NCI-H146 treated with DMSO at 0.1 percent for 48 hours (cell line): ENCODE data around the gene THEMIS2.

Experiments used
- DNase-seq: peaks from one replicate; lab custom pipeline; 2025; ENCODE audit not compliant: unreplicated experiment; lab: John Stamatoyannopoulos, UW

THEMIS2 gene

DNA sequence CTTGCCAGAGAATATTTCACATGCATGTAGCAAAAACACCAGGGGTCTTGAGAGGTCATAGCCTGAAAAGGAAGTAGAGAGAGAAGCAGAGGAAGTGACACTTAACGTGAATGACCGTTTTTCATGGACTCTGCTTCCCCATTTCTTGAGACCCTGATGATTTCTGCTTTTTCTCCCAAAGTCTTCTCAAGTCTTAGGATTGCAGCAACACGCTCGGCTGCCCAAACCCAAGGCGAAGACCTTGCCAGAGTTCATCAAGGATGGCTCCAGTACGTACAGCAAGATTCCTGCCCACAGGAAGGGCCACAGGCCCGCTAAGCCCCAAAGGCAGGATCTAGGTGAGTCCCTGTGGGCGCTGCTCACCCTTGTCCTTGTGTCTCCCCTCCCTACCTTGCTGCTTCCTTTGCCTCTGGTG is 12.8 kb downstream of the THEMIS2 start:
- DNase-seq: no peak

DNA sequence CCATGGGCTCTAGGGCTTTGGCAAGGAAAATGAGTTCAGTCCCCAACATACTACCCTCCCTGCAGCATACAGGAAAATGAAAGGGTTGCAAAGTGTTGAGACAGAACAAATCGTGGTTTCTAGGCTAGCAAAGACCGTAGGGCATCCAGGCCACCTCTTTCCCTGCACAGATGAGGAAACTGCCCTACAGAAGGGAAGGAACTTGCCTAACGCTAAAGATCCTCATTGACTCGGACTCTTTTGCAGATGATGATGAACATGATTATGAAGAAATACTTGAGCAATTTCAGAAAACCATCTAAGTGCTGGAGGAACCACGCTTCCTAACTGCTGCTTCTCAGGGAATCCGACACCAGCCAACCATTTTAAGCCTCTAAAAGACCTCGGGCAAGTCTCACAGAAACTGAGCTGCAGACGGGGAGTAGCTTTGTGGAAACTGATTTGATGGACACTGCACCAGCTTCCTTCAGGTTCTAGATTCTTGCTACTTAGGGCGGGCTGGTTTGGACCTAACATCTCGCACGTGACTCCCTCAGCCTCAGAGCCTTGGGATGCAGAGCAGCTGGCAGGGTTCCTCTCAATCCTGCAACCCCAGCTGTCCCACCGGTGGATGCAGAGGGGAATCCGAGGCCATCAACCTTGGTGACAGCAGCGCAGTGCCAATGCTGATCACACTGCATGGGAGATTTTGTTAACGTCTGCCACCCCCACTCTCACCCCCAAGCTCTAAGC is 13.4 kb downstream of the THEMIS2 start:
- no peak for DNase-seq

DNA sequence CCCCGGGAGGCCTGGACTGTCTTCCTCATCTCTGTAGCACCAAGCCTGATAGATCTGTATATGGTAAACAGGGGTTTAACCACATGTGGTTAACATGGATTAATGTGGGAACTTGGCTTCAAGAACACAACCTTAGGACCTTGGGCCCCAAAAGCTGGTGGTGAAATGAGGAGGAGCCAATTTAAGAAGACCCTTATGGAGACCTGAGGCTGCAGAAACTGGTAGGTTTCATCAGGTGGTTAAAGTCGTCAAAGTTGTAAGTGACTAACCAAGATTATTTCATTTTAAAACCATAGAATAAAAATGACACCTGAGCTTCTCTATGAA is 14.0 kb downstream of the THEMIS2 start:
- DNase-seq: no peak

DNA sequence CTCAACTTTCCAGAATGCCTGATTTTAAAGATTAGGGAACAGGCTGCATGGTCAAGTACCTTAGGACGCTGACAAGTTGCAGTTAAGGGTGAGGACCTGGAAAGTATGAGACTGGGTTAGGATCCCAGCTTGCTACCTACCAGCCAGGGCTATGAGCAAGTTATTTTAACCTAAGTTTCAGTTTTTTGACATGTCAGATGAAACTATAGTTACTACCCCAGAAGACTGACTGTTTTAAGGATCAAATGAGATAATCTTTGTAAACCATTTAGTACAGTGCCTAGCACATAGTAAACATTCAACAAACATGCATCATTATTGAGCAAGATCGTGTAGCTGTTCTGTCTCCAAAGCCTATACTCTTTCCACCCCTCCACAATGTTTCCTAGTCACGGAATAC is 14.4 kb downstream of the THEMIS2 start:
- DNase-seq: no peak

DNA sequence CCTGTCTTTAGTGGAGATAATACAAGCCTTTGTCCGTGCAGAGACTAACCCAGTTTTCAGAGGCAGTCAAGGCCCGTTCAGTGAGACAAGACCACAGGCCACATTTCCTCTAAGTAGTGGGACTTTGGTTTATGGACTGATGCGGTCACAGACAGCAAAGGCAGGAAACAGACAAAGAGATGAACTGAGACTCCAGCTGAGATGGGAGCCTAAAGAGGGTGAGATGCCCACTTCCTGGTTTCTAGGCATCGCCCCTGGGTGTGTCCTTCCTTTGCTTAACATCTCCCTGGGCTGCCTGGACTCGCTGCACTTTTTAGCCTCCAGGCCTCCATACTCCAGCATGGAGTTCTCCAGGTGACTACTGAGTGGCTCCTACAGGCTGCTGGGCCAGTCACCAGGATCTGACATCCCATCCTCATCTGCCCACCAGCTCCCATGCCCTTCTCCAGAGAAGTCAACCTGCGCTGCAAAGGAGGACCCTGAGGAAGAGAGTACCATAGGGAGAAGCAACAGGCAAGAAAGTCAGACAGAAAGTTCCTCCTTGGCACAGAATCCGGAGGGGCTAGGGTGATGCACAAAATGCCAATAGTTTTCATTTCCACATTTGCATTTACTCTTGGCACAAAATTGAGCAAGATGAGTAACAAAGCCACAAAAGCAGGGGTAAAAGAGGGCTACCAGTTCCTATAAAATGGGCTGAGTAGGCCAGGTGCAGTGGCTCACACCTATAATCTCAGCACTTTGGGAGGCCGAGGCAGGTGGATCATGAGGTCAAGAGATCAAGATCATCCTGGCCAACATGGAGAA is 15.1 kb downstream of the THEMIS2 start:
- DNase-seq: no peak

DNA sequence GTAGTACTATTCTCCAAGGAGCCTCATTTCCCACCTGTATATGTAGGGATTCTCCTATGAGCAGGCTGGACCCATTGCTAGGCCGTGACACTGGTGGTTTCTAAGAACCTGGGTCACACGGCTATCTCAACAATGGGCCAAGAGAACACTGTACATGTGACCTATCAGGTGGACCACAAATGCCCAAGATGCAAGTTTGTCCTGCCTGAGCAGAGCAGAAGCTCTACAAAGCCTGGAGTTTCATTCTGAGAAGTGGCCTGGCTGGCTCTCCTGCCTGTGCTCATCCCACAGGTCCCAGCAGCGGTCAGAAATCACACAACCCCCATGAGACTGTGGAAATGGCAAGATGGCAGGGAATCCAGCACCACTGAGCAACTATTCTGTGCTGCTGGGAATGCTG is 17.2 kb downstream of the THEMIS2 start:
- no peak for DNase-seq

DNA sequence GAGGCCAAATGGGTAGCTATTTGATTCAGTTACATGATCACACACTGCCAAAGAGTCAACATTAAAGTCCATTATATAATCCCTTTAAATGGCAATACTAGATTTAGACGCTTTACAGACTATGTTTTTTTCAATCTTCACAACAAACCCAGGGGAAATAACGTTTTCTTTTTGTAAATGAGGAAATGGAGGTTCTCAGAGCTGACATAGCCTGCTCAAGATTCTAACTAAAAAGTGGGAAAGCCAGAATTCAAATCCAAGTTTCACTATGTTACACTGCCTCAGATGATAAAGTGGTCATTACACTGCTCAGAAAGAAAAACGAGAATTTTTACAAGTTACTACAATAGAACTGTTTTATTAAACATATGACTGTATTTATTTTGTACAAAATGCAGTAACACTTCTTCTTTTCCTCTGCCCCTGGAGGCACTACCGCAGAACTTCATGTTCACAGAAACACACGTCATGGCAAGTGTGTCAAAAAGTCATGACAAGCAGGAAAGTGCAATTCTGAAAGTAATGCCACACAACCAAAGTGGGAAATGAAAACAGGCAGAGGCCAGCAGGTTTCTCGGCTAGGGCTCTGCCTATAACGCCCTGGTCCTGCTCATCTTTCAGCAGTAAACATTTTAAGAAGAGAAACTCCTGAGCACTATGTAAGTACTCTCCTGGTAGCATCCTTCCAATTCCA is 19.0 kb downstream of the THEMIS2 start:
- no peak for DNase-seq

DNA sequence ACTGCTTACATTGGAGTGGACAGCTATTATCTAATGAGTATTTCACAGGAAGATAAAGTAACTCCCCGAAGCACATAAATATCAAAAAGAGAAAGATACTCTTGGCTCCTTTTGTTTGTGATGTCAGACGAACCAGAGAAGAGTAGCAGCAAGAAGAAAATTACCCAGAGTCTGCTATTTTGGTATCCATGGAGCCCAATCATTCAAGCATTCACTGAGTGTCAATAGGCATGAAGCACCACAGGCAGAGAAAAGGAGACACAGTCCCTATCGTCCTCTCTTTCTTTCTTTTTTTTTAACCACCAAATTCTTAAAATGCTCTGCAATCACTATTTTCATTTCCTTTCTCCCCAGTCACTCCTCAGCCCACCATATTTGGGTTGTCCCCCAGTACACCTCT is 22.2 kb downstream of the THEMIS2 start:
- no peak for DNase-seq

DNA sequence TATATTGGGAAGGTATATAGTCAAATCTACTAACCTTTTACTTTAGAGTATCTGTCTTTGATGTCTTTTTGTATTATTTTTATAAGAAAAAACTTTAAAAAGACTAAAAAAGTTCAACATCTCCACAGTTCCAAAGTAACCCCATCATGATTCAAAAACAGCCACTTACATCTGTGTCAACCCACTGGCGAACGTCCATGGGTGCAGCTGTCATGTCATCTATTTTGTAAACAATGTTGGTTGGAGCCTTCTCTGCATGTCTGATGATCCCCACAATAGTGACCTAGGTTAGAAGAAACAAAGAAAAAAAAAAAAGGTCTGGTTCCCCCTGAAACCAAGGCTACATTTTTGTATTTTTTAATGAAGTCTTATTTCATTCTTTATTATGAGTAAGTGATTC is 34.4 kb downstream of the THEMIS2 start:
- no peak for DNase-seq

DNA sequence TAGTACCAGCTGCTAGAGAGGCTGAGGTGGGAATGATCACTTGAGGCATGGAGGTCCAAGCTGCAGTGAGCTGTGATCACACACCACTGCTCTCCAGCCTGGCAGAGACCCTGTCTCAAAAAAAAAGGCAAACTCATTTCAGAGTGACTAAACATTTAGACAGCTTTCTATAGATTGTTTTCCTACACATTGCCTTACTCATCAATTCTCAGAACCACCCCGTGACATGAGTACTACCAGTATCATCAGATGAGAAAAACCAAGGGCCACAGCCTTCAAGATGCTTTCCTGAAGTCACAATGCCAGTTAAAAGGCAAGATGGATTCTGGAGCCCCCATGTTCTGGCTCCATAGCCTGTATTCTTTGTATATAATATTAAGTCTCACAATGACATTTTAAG is 40.1 kb downstream of the THEMIS2 start:
- no peak for DNase-seq

DNA sequence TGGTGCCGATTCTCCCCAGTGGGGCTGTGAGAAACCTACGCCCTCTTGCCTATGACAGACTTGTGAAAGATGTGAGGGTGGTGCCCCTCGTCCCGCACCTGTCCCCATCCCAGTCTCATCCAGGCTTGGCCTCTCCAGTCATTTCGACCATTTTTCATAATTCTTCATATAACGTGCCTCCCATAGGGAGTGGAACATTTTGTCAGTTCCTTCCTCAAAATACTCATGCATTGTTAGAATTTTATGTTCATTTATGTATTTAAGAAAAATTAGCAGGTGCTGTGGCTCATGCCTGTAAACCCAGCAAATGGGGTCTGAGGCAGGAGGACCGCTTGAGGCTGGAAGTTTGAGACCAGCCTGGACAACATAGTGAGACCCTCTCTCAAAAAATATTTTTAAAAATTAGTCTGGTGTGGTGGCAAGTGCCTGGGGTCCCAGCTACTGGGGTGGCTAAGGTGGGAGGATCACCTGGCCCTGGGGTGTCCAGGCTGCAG is 42.8 kb downstream of the THEMIS2 start:
- DNase-seq: no peak

DNA sequence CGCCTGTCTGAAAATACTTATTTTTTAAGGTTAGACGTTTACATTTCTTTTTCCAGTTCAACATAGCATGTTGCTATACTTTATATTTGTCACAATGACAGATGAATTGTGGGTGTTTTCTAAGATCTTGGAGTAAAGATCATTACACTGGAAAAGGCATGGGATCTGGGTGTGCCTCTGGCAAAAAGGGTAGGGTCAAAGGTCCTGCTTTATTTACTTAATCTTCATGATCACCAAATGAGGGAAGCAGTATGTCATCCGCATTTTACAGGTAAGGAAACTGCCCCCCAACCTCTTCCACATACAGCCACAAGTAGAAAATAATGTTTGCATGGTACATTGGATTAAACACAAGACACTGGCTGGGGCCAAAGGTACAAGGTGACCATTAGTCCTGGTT is 49.9 kb downstream of the THEMIS2 start:
- no peak for DNase-seq

DNA sequence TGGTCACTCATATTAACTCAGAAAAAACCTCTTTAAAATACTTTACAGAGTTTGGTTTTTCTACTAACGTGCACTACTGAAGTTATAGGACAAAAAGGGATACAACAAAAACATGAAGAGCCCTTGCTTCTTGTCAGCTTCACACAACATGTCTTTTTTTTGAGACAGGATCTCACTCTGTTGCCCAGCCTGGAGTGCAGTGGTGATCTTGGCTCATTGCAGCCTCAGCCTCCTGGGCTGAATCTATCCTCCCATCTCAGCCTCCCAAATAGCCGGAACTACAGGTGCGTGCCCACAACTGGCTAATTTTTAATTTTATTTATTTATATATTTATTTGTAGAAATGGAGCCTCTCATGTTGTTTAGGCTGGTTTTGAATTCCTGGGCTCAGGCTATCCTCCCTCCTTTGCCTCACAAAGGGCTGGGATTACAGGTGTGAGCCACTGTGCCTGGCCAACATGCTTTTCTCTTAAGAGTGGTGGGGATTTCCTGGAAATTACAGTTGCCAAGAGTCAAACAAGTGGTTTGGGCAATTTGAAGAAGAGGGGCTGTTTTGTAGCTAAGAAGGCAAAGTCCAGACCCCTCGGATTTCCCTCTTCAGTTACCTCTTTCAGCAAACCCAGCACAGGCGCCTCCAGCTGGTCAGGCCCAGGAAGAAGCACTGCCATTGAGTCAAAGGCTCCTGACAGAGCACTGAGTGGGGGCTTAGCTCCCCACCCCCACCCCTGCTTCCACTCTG is 56.0 kb downstream of the THEMIS2 start:
- DNase-seq: no peak

DNA sequence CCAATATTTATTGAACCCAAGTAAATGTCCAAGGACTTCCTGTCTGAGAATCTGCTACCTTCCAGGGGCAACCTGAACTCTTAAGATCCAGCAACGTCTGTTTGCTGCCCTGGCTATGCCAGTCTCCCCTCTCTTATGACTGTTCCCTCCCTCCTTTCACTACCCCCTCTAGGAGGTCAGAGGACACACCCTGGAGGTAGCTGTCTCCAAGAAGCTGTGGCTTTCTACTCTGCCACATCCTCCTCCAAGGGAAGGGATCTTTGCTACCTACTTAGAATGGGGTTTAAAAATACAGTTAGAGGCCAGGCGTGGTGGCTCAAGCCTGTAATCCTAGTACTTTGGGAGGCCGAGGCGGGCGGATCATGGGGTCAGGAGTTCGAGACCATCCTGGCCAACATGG is 58.8 kb downstream of the THEMIS2 start:
- DNase-seq: no peak

DNA sequence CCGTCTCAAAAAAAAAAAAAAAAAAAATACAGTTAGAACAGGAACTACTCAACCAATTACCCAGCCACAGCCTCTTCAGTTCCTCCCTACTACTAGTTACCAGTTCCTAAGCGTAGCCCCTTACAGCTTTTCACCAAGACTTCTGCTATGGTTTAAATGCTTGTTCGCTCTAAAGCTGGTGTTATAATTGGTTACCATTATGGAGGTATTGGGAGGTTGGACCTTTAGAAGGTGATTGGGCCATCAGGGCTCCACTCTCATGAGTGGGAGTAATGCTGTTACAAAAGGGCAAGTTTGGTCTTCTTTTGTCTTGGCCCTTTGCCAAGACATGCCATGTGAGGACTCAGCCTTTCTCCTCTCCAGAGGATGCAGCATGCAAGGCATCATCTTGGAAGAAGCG is 59.4 kb downstream of the THEMIS2 start:
- no peak for DNase-seq

DNA sequence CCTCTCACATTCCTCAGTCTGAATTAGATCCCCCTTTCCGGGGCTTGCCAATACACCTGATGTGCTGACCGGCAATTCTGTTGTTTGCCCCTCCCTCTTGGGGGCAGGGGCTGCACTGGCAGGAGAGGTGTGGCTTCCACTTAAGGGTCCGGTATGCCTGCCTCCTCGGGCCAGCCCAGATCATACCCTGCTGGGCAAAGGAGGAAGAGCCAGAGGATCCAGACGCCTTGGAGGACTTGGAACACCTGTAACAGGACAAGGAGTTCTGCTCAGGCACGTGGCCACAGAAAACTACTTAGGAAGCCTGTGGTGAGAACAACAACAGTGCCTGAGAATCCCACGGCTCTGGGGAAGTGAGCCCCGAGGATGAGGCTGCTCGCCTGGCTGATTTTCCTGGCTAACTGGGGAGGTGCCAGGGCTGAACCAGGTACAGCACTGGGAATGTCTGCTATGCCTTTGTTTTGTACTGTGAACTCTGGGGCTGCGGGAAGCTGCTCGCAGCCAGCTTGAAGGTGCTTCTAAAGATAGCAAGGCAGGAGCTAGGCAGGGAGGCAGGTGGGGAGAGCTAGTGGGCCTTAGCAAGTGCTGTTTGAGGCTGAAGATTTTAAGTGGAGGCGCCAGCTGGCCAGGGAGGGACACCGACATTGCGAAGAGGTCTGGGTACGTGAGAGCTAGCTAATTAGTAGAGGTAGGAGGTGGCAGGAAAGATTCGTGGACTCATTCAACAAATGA is 62.6 kb downstream of the THEMIS2 start, which contains the start of gene SMPDL3B:
TSS of gene SMPDL3B (plus strand) at position 183 of the 732 bp plus-strand sequence. CDS start at position 367, 184 bp downstream.
- DNase-seq: peak; percentile 13

DNA sequence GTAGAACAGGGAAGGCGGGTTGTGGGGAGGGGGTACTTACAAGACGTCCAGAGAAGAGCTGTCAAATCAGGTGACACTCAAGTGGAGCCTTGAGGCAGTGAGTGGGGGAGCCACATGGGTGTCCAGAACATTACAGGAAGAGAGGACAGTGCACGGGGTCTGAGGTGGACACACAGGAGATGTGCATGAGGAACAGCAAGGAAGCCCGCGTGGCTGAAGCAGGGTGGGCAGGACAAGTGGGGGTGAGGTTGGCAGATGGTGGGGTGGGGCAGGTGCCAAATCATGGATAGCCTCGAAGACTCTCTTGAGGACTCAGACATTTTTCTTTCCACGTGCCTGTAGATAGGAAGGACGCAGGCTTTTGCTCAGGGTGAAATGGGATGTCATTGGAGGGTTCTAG is 63.4 kb downstream of the THEMIS2 start:
- DNase-seq: no peak
